ENCODE measurements around the gene MED31.

Gene MED31

GRCh38 chr17:6682339-6682738, 30.9 kb upstream of the MED31 start (continued):
- no peak for TF ChIP-seq ZBTB10 (tag by site-specific recombination; IDR thresholded peaks at IDR 0.05)
- TF ChIP-seq WT1 (tag by site-specific recombination; IDR thresholded peaks at IDR 0.05), result no peak

GRCh38 chr17:6681671-6682070, 30.3 kb upstream of the MED31 start:
- no peak for TF ChIP-seq ZFP69B (tag by site-specific recombination; IDR thresholded peaks at IDR 0.05)
- H3K4me3 ChIP-seq (ENCODE audit: low read depth, low read length), result no peak overlapping the region
- no peak overlapping the region for H3K27ac ChIP-seq (ENCODE audit: extremely low read depth, low read depth, low read length)
- POLR2A ChIA-PET, result no interaction called here
- CTCF ChIA-PET, result interaction anchor here (1.1 to 2.0 kb wide), 2 partner anchors 8 to 19 kb away, joined by 3 to 5 read pairs; no protein-coding TSS in a partner anchor
- no peaks in the 10 kb centered on the region for H3K9me3 ChIP-seq (ENCODE audit: control insufficient read depth, insufficient read depth, low read depth, low read length)
- H3K4me1 ChIP-seq (ENCODE audit: control insufficient read depth, insufficient read depth, low read length), result no peaks in the 10 kb centered on the region
- H3K36me3 ChIP-seq (ENCODE audit: control insufficient read depth in 2 of 2, insufficient read depth in 1 of 2, low read length in 2 of 2), result no peaks in the 10 kb centered on the region

- Histone ChIP-seq H3K36me3 (ENCODE audit: control insufficient read depth in 2 of 2, insufficient read depth in 1 of 2, low read length in 2 of 2) (no peaks in the 10 kb centered on the region), H3K4me1 (ENCODE audit: control insufficient read depth, insufficient read depth, low read length) (no peaks in the 10 kb centered on the region), H3K4me3 (ENCODE audit: low read depth, low read length) (no peak overlapping the region), H3K9me3 (ENCODE audit: control insufficient read depth, insufficient read depth, low read depth, low read length) (no peaks in the 10 kb centered on the region), H3K27ac (ENCODE audit: extremely low read depth, low read depth, low read length) (no peak overlapping the region)
- TF ChIP-seq ZNF211 (tag by site-specific recombination; IDR thresholded peaks at IDR 0.05; ENCODE audit: low read depth), result no peak
- no peak for TF ChIP-seq ZNF157 (tag by site-specific recombination; IDR thresholded peaks at IDR 0.05)
- TF ChIP-seq ZFP37 (tag by site-specific recombination; IDR thresholded peaks at IDR 0.05), result no peak
- TF ChIP-seq ZNF16 (tag by site-specific recombination; IDR thresholded peaks at IDR 0.05; ENCODE audit: low read depth), result no peak
- TF ChIP-seq RBAK (tag by site-specific recombination; IDR thresholded peaks at IDR 0.05), result no peak
- POLR2A ChIA-PET, result no interaction called here
- CTCF ChIA-PET, result interaction anchor here (2.0 kb wide), 1 partner anchor 20 kb away, joined by 5 read pairs; no protein-coding TSS in a partner anchor
Measured at GRCh38 chr17:6681176-6681575, 29.8 kb upstream of the MED31 start.

GRCh38 chr17:6679241-6679640, 27.8 kb upstream of the MED31 start:
- Histone ChIP-seq H3K4me1 (ENCODE audit: control insufficient read depth, insufficient read depth, low read length) (no peaks in the 10 kb centered on the region), H3K9me3 (ENCODE audit: control insufficient read depth, insufficient read depth, low read depth, low read length) (no peaks in the 10 kb centered on the region), H3K27ac (ENCODE audit: extremely low read depth, low read depth, low read length) (no peak overlapping the region), H3K4me3 (ENCODE audit: low read depth, low read length) (no peak overlapping the region), H3K36me3 (ENCODE audit: control insufficient read depth in 2 of 2, insufficient read depth in 1 of 2, low read length in 2 of 2) (no peaks in the 10 kb centered on the region)
- CTCF ChIA-PET, result interaction anchor here (1.4 kb wide), 1 partner anchor 325 kb away, joined by 3 read pairs; no protein-coding TSS in a partner anchor
- POLR2A ChIA-PET, result no interaction called here
- no peak for TF ChIP-seq REST (tag by site-specific recombination; IDR thresholded peaks at IDR 0.05)

GRCh38 chr17:6677946-6678345, 26.5 kb upstream of the MED31 start:
- Histone ChIP-seq H3K36me3 (ENCODE audit: control insufficient read depth in 2 of 2, insufficient read depth in 1 of 2, low read length in 2 of 2) (no peaks in the 10 kb centered on the region), H3K4me1 (ENCODE audit: control insufficient read depth, insufficient read depth, low read length) (no peaks in the 10 kb centered on the region), H3K9me3 (ENCODE audit: control insufficient read depth, insufficient read depth, low read depth, low read length) (no peaks in the 10 kb centered on the region), H3K27ac (ENCODE audit: extremely low read depth, low read depth, low read length) (no peak overlapping the region), H3K4me3 (ENCODE audit: low read depth, low read length) (no peak overlapping the region)
- POLR2A ChIA-PET, result no interaction called here
- CTCF ChIA-PET, result interaction anchor here (0.6 to 1.4 kb wide), 4 partner anchors 12 to 1699 kb away, joined by 3 to 7 read pairs (median 4); partner anchors contain the start of gene KRABD2
- TF ChIP-seq ZNF175 (tag by site-specific recombination; IDR thresholded peaks at IDR 0.05), result no peak
- TF ChIP-seq ZNF292 (tag by site-specific recombination; IDR thresholded peaks at IDR 0.05; ENCODE audit: borderline replicate concordance, low read depth), result no peak
- TF ChIP-seq ATF2 (tag by site-specific recombination; IDR thresholded peaks at IDR 0.05; ENCODE audit: low read depth), result no peak
- no peak for TF ChIP-seq ZNF146 (tag by site-specific recombination; IDR thresholded peaks at IDR 0.05)
- no peak for TF ChIP-seq EGR2 (tag by site-specific recombination; IDR thresholded peaks at IDR 0.05; ENCODE audit: low read depth)
- TF ChIP-seq GLIS1 (tag by site-specific recombination; IDR thresholded peaks at IDR 0.05), result no peak
- no peak for TF ChIP-seq ZNF280D (tag by site-specific recombination; IDR thresholded peaks at IDR 0.05)

All from HEK293 (cell line).